GM12891 (cell line): Measurements from ENCODE around the gene AXIN2.

Experiments
- PAX5 ChIP-seq: IDR thresholded peaks from 2 replicates; pipeline ENCODE4 v1.6.1; 2011; ENCODE audit warnings: low read length, moderate library complexity, mild to moderate bottlenecking; ENCODE audit not compliant: insufficient read depth, severe bottlenecking
- POLR2A ChIP-seq: IDR thresholded peaks from 2 replicates; pipeline ENCODE4 v1.6.1; 2011; ENCODE audit warnings: low read depth, low read length, control low read depth
- POLR2AphosphoS5 ChIP-seq: IDR thresholded peaks from 2 replicates; pipeline ENCODE4 v1.6.1; 2011; ENCODE audit warnings: low read depth, low read length, control low read depth
- POU2F2 ChIP-seq: IDR thresholded peaks from 2 replicates; pipeline ENCODE4 v1.6.1; 2011; ENCODE audit warnings: low read depth, mild to moderate bottlenecking, control low read depth, low read length, moderate library complexity
- TAF1 ChIP-seq: IDR thresholded peaks from 2 replicates; pipeline ENCODE4 v1.6.1; 2011; ENCODE audit warnings: low read depth, low read length, control low read depth

- TF ChIP-seq POLR2A (no peak), POLR2AphosphoS5 (no peak), POU2F2 (no peak), PAX5 (no peak), TAF1 (no peak)
Observed at GRCh38 chr17:65548269-65548969, 13.0 kb downstream of the AXIN2 start.
